Brain microvascular endothelial cell (primary cell): ENCODE measurements around the gene BACH2.

Experiments used
- DNase-seq: peaks from one replicate; pipeline ENCODE4 v3.0.0-alpha.2; 2020
- H3K27ac ChIP-seq: fragments of 250-450 bp; sonication (Bioruptor Pico); 2 replicates; pipeline ENCODE4 v1.5.1; 2020; ENCODE audit warnings: mild to moderate bottlenecking, moderate library complexity
- H3K27me3 ChIP-seq: fragments of 250-450 bp; sonication (Bioruptor Pico); replicated peaks from 2 replicates; pipeline ENCODE4 v1.5.1; 2020; ENCODE audit warnings: mild to moderate bottlenecking
- H3K36me3 ChIP-seq: fragments of 250-450 bp; sonication (Bioruptor Pico); replicated peaks from 2 replicates; pipeline ENCODE4 v1.5.1; 2020; ENCODE audit warnings: mild to moderate bottlenecking
- H3K4me3 ChIP-seq: 2 replicates; pipeline ENCODE4 v1.5.1; 2011; ENCODE audit warnings: low read depth, mild to moderate bottlenecking, control low read depth, low read length, moderate library complexity
- CTCF ChIP-seq: IDR thresholded peaks from 2 replicates; pipeline ENCODE4 v1.5.1; 2011; ENCODE audit warnings: low read depth, mild to moderate bottlenecking, moderate library complexity, low read length, control low read depth, inconsistent platforms; ENCODE audit errors: missing control alignments
- in situ Hi-C: cut with HindIII; loops from 2 replicates; pipeline ENCODE4 v1.10.0; 2017; ENCODE audit warnings: low sequenced_read_pairs, low pct_ligation_motif_present

Gene BACH2

GRCh38 chr6:90198758-90199425 lies 97.8 kb downstream of the BACH2 start:
- in situ Hi-C loops: no loop called here
- no peak for TF ChIP-seq CTCF
- no peak overlapping the region for H3K27ac ChIP-seq
- H3K27me3 ChIP-seq: no peaks in the 10 kb centered on the region
- H3K36me3 ChIP-seq: no peaks in the 10 kb centered on the region
- no peak overlapping the region for H3K4me3 ChIP-seq
- no peak for DNase-seq

GRCh38 chr6:90197854-90198496 lies 98.7 kb downstream of the BACH2 start:
- no peak overlapping the region for H3K4me3 ChIP-seq
- DNase-seq: no peak
- no peak for TF ChIP-seq CTCF
- in situ Hi-C loops: no loop called here
- H3K27ac ChIP-seq: no peak overlapping the region
- H3K36me3 ChIP-seq: no peaks in the 10 kb centered on the region
- no peaks in the 10 kb centered on the region for H3K27me3 ChIP-seq

- Histone ChIP-seq H3K36me3 (no peaks in the 10 kb centered on the region), H3K27me3 (no peaks in the 10 kb centered on the region), H3K4me3 (no peak overlapping the region), H3K27ac (no peak overlapping the region)
- DNase-seq: no peak
- no peak for TF ChIP-seq CTCF
- in situ Hi-C loops: no loop called here
Measured at GRCh38 chr6:90195094-90195829, 101.4 kb downstream of the BACH2 start.

- Histone ChIP-seq H3K27me3 (no peaks in the 10 kb centered on the region), H3K27ac (no peak overlapping the region), H3K4me3 (no peak overlapping the region), H3K36me3 (no peaks in the 10 kb centered on the region)
- in situ Hi-C loops: no loop called here
- peak; percentile 86 for DNase-seq
- TF ChIP-seq CTCF: no peak
Measured at GRCh38 chr6:90194371-90194841, 102.2 kb downstream of the BACH2 start.

GRCh38 chr6:90193359-90193758 lies 103.3 kb downstream of the BACH2 start:
- in situ Hi-C loops: no loop called here
- no peak overlapping the region for H3K27ac ChIP-seq
- TF ChIP-seq CTCF: no peak

More at GRCh38 chr6:90193359-90193758, 103.3 kb downstream of the BACH2 start:
- no peak for DNase-seq
- Histone ChIP-seq H3K36me3 (no peaks in the 10 kb centered on the region), H3K4me3 (no peak overlapping the region), H3K27me3 (no peaks in the 10 kb centered on the region)
